Omental fat pad (tissue), 4 donors: ENCODE measurements around the gene DOCK3. TPM values are rescaled to one million over a fixed set of nuclear protein-coding genes. Genes with fewer than 3 reads are reported as not detected.
"Not testable (repeated sequence)": the region's sequence is repeated elsewhere in the genome, so short reads cannot be mapped to it uniquely, and the experiment has no call there.

Experiments used
- ATAC-seq: fragments of 150-250 bp; one replicate; pipeline ENCODE4 v1.9.1; 2016; ENCODE audit warnings: mild to moderate bottlenecking, moderate library complexity; ENCODE audit not compliant: low FRiP score
- DNase-seq: peaks from one replicate; pipeline ENCODE4 v3.0.0-alpha.2; 2019; ENCODE audit warnings: low spot score
- CTCF ChIP-seq, 3 donors: fragments of 450-650 bp; IDR thresholded peaks; one replicate each; pipeline ENCODE4 v1.5.1; 2016 to 2017; ENCODE audit warnings: antibody characterized with exemption in 3 of 3, mild to moderate bottlenecking in 3 of 3, moderate library complexity in 2 of 3
- total RNA-seq, 4 donors: library from RNA; depleted of rRNA; stranded (reverse); fragments of >200 nt; gene quantifications; one replicate each; pipeline ENCODE4 v1.1.0, GENCODE V29; 2016

DOCK3 gene
- total RNA-seq, 4 donors from 2014 or later = 0.16 to 2.5 (median 1.4) TPM

GRCh38 chr3:50786631-50787030, 111.9 kb downstream of the DOCK3 start:
- ATAC-seq = no peak
- no peak for TF ChIP-seq CTCF (IDR thresholded peaks at IDR 0.05)
- DNase-seq = no peak

- ATAC-seq, DNase-seq: not testable (repeated sequence)
These were observed 116.2 kb downstream of the DOCK3 start for GRCh38 chr3:50790894-50791293.

GRCh38 chr3:50792568-50792967, 117.8 kb downstream of the DOCK3 start:
- TF ChIP-seq CTCF (IDR thresholded peaks at IDR 0.05) = no peak
- no peak for ATAC-seq
- DNase-seq = no peak

- ATAC-seq, DNase-seq: not testable (repeated sequence)
These were observed 129.1 kb downstream of the DOCK3 start for GRCh38 chr3:50803805-50804204.

GRCh38 chr3:50804376-50804775, 129.6 kb downstream of the DOCK3 start:
- not testable (repeated sequence) for ATAC-seq, DNase-seq

GRCh38 chr3:50805321-50805720, 130.6 kb downstream of the DOCK3 start:
- DNase-seq (no peak), ATAC-seq (no peak)
- no peak for TF ChIP-seq CTCF (IDR thresholded peaks at IDR 0.05)

GRCh38 chr3:50806031-50806430, 131.3 kb downstream of the DOCK3 start:
- DNase-seq = no peak
- TF ChIP-seq CTCF (IDR thresholded peaks at IDR 0.05) = no peak
- no peak for ATAC-seq

- ATAC-seq = no peak
- no peak for TF ChIP-seq CTCF (IDR thresholded peaks at IDR 0.05)
- DNase-seq = no peak
These were observed 132.1 kb downstream of the DOCK3 start for GRCh38 chr3:50806806-50807205.

GRCh38 chr3:50807266-50807665, 132.5 kb downstream of the DOCK3 start:
- no peak for ATAC-seq
- TF ChIP-seq CTCF (IDR thresholded peaks at IDR 0.05) = no peak
- no peak for DNase-seq
